B cell (primary cell): Measurements from ENCODE around the gene FOSB. TPM values are rescaled to one million over a fixed set of nuclear protein-coding genes. Genes with fewer than 3 reads are reported as not detected.

Source experiments
- ATAC-seq: fragments of 200-7000 bp; cut with Tn5 transposase; one replicate; pipeline ENCODE4 v1.10.0; 2021; ENCODE audit warnings: low read depth, mild to moderate bottlenecking, moderate number of reproducible peaks, moderate library complexity
- CTCF ChIA-PET: fragments of 350-600 bp; sonication (Branson Sonifier 250); formaldehyde crosslinking; loops from one replicate; lab custom pipeline; 2021; ENCODE audit warnings: antibody characterized with exemption, inconsistent platforms; lab: Charles Lee
- POLR2A ChIA-PET: fragments of 350-600 bp; sonication (Branson Sonifier 250); formaldehyde crosslinking; loops from one replicate; lab custom pipeline; 2021; ENCODE audit warnings: antibody characterized with exemption; lab: Charles Lee
- DNase-seq: peaks from one replicate; pipeline ENCODE4 v3.0.0; 2013
- H2AFZ ChIP-seq: 2 replicates; pipeline ENCODE4 v1.6.1; 2012; ENCODE audit warnings: mild to moderate bottlenecking, low read depth, low read length; ENCODE audit not compliant: insufficient read depth, poor library complexity, severe bottlenecking
- H3K27ac ChIP-seq, 2 donors: 1 replicate in 1 of 2; 2 replicates in 1 of 2; pipeline ENCODE4 v1.5.1; 2012 to 2013; ENCODE audit warnings: low read length in 2 of 2, mild to moderate bottlenecking in 2 of 2, moderate library complexity in 1 of 2
- H3K27me3 ChIP-seq, 4 experiments: fragments of 200-600 bp in 1 of 4; sonication (generic) in 1 of 4; replicated peaks in 1 of 4; 1 replicate in 2 of 4; 2 replicates in 2 of 4; pipeline versions ENCODE4 v1.6.1 to v1.7.0; 2013 to 2016; ENCODE audit warnings: low read length in 3 of 4, mild to moderate bottlenecking in 2 of 4, mixed read lengths in 1 of 4, moderate library complexity in 1 of 4; ENCODE audit not compliant: insufficient read depth in 4 of 4, control insufficient read depth in 3 of 4; ENCODE audit errors: control extremely low read depth in 1 of 4
- H3K36me3 ChIP-seq, 2 experiments: replicated peaks in 1 of 2; 1 replicate in 1 of 2; 2 replicates in 1 of 2; pipeline versions ENCODE4 v1.6.1 to v1.7.1; 2013; ENCODE audit warnings: low read length in 1 of 2; ENCODE audit not compliant: insufficient read depth in 2 of 2, control insufficient read depth in 1 of 2; ENCODE audit errors: control extremely low read depth in 1 of 2, extremely low read depth in 1 of 2
- H3K4me1 ChIP-seq, 2 donors: fragments of 200-600 bp in 1 of 2; sonication (generic) in 1 of 2; 1 replicate in 1 of 2; 2 replicates in 1 of 2; pipeline versions ENCODE4 v1.5.1 to v1.6.1; 2013 to 2017; ENCODE audit warnings: low read length in 2 of 2; ENCODE audit not compliant: control insufficient read depth in 2 of 2, insufficient read depth in 2 of 2
- H3K4me2 ChIP-seq: replicated peaks from 2 replicates; pipeline ENCODE3; 2012; ENCODE audit warnings: mild to moderate bottlenecking, low read depth, low read length; ENCODE audit not compliant: poor library complexity, severe bottlenecking
- H3K4me3 ChIP-seq, 5 experiments: fragments of 200-600 bp in 1 of 5; sonication (generic) in 1 of 5; 1 replicate in 3 of 5; 2 replicates in 2 of 5; pipeline versions ENCODE4 v1.5.1 to v1.7.0; 2011 to 2016; ENCODE audit warnings: low read length in 4 of 5, mild to moderate bottlenecking in 4 of 5, low read depth in 2 of 5, control low read depth in 1 of 5, moderate library complexity in 1 of 5; ENCODE audit not compliant: insufficient read depth in 1 of 5; ENCODE audit errors: control extremely low read depth in 1 of 5, extremely low read depth in 1 of 5
- H3K79me2 ChIP-seq: fragments of 200-600 bp; sonication (generic); one replicate; pipeline ENCODE4 v1.6.0; 2016; ENCODE audit warnings: low read length; ENCODE audit not compliant: control insufficient read depth, insufficient read depth
- H3K9ac ChIP-seq: fragments of 200-600 bp; sonication (generic); 2 replicates; pipeline ENCODE4 v1.6.1; 2017; ENCODE audit warnings: mild to moderate bottlenecking, low read length, moderate library complexity
- H3K9me3 ChIP-seq, 3 donors: one replicate each; pipeline versions ENCODE4 v1.6.1 to v1.7.1; 2013; ENCODE audit warnings: low read length in 2 of 3; ENCODE audit not compliant: control insufficient read depth in 2 of 3, insufficient read depth in 1 of 3; ENCODE audit errors: control extremely low read depth in 1 of 3
- H4K20me1 ChIP-seq: 2 replicates; pipeline ENCODE4 v1.6.0; 2012; ENCODE audit warnings: mild to moderate bottlenecking, low read length; ENCODE audit not compliant: insufficient read depth, control insufficient read depth, poor library complexity, severe bottlenecking
- H3K27ac Mint-ChIP-seq: one replicate; pipeline ENCODE4 v1.8.0; 2021; ENCODE audit warnings: mixed read lengths
- H3K27me3 Mint-ChIP-seq: one replicate; pipeline ENCODE4 v1.8.0; 2021; ENCODE audit warnings: mixed read lengths
- H3K4me1 Mint-ChIP-seq: one replicate; pipeline ENCODE4 v1.8.0; 2021; ENCODE audit warnings: mixed read lengths
- H3K4me3 Mint-ChIP-seq: one replicate; pipeline ENCODE4 v1.8.0; 2021; ENCODE audit warnings: mixed read lengths
- H3K9me3 Mint-ChIP-seq: one replicate; pipeline ENCODE4 v1.8.0; 2022; ENCODE audit warnings: mixed read lengths; ENCODE audit not compliant: insufficient read depth
- CTCF ChIP-seq: fragments of 200-600 bp; IDR thresholded peaks from one replicate; pipeline ENCODE4 v1.8.0; 2022; ENCODE audit warnings: antibody characterized with exemption, mild to moderate bottlenecking
- EZH2 ChIP-seq: IDR thresholded peaks from 2 replicates; pipeline ENCODE4 v1.6.1; 2012; ENCODE audit warnings: borderline replicate concordance, low read depth, mild to moderate bottlenecking, moderate library complexity, low read length; ENCODE audit not compliant: insufficient read depth, poor library complexity, severe bottlenecking
- WGBS: methylation state at CpG from one replicate; pipeline ENCODE4 v1.1.5; 2013; ENCODE audit warnings: missing lambda C conversion rate; ENCODE audit not compliant: insufficient coverage; 5-methylcytosine and 5-hydroxymethylcytosine counted together
- intact Hi-C: fragments of 100-400 bp; cut with micrococcal nuclease; formaldehyde crosslinking; loops from one replicate; pipeline ENCODE4 v1.10.0; 2022
- polyA plus RNA-seq: library from polyadenylated mRNA; depleted of rRNA; stranded (reverse); fragments of >200 nt; gene quantifications from 2 replicates; pipeline ENCODE4 v1.2.3, GENCODE V29; 2012
- total RNA-seq, 2 donors: library from RNA; stranded (reverse); fragments of 120-200 nt in 1 of 2; gene quantifications; 1 replicate in 1 of 2; 2 replicates in 1 of 2; pipeline versions ENCODE4 v1.2.3 to v1.2.4, GENCODE V29; 2013 to 2022

Gene FOSB
- total and polyA plus RNA-seq, 2 donors (not counting 1 experiment from before 2014, with no cell fraction given), result 39.6 to 2,860 TPM

- Histone ChIP-seq H3K36me3 (no peaks in the 10 kb centered on the region), H3K4me2 (peak overlapping the region; percentile 84), H3K9ac (peak overlapping the region; percentile 90), H2AFZ (no peak overlapping the region), H3K4me1 (peaks cover 52 to 61% of the 10 kb centered on the region in 2 donors), H3K27ac (peak overlapping the region; percentile 43 to 87), H3K79me2 (peaks cover 87% of the 10 kb centered on the region), H3K4me3 (peak overlapping the region; percentile 63 to 95 (median 75)), H4K20me1 (peaks cover 39% of the 10 kb centered on the region), H3K27me3 (no peaks in the 10 kb centered on the region), H3K9me3 (peaks cover 0 to 3% (median 0%) of the 10 kb centered on the region in 3 donors)
- CTCF ChIA-PET, result interaction anchor here (0.6 to 3.4 kb wide), 6 partner anchors 9 to 70 kb away, joined by 3 to 12 read pairs (median 5); no protein-coding TSS in a partner anchor
- peak; percentile 8 for ATAC-seq
- POLR2A ChIA-PET, result interaction anchor here (1.1 kb wide), 2 partner anchors 30 to 75 kb away, joined by 4 to 5 read pairs; partner anchors contain the start of gene OPA3
- peak overlapping the region; percentile 82 for H3K27ac Mint-ChIP-seq
- peak overlapping the region; percentile 86 for H3K4me3 Mint-ChIP-seq
- no peaks in the 10 kb centered on the region for H3K9me3 Mint-ChIP-seq
- peak; percentile 66 for DNase-seq
- intact Hi-C loops, result loop anchor here (5.0 kb wide), 2 partner anchors 183 to 378 kb away; partner anchors contain the start of genes IRF2BP1, QPCTL and SNRPD2
- TF ChIP-seq EZH2, result no peak
- no peak for TF ChIP-seq CTCF
- no peaks in the 10 kb centered on the region for H3K27me3 Mint-ChIP-seq
- WGBS, result 10% methylated on average over 5 of the region's 28 CpGs
- peaks cover 61% of the 10 kb centered on the region for H3K4me1 Mint-ChIP-seq
Measured at GRCh38 chr19:45508861-45509691, 41.3 kb downstream of the FOSB start.

GRCh38 chr19:45509692-45510015 lies 41.9 kb downstream of the FOSB start:
- intact Hi-C loops, result loop anchor here (5.0 kb wide), 2 partner anchors 183 to 378 kb away; partner anchors contain the start of genes IRF2BP1, QPCTL and SNRPD2
- TF ChIP-seq EZH2 (no peak), CTCF (no peak)
- H3K27me3 ChIP-seq, result no peaks in the 10 kb centered on the region
- peaks cover 65% of the 10 kb centered on the region for H3K4me1 Mint-ChIP-seq
- no peak for DNase-seq
- H3K27ac Mint-ChIP-seq, result peak overlapping the region; percentile 82
- H3K79me2 ChIP-seq, result peaks cover 89% of the 10 kb centered on the region
- H3K9me3 ChIP-seq, result peaks cover 0 to 3% (median 0%) of the 10 kb centered on the region in 3 donors
- H3K4me1 ChIP-seq, result peaks cover 58 to 66% of the 10 kb centered on the region in 2 donors
- H2AFZ ChIP-seq, result no peak overlapping the region
- H3K9ac ChIP-seq, result peak overlapping the region; percentile 90
- H3K4me3 ChIP-seq, result peak overlapping the region; percentile 58 to 95 (median 75)
- no peaks in the 10 kb centered on the region for H3K27me3 Mint-ChIP-seq
- peak overlapping the region; percentile 86 for H3K4me3 Mint-ChIP-seq
- ChIA-PET CTCF (interaction anchor here (0.6 to 3.4 kb wide), 5 partner anchors 10 to 71 kb away, joined by 3 to 12 read pairs (median 6); no protein-coding TSS in a partner anchor), POLR2A (no interaction called here)
- ATAC-seq, result no peak
- peak overlapping the region; percentile 20 to 87 for H3K27ac ChIP-seq
- no peaks in the 10 kb centered on the region for H3K9me3 Mint-ChIP-seq
- no peaks in the 10 kb centered on the region for H3K36me3 ChIP-seq
- H4K20me1 ChIP-seq, result peaks cover 45% of the 10 kb centered on the region
- 18% methylated on average over 2 of the region's 3 CpGs for WGBS
- H3K4me2 ChIP-seq, result peak overlapping the region; percentile 84
